ENCODE results near the gene CAMK2A. TPM values are rescaled to one million over a fixed set of nuclear protein-coding genes. Genes with fewer than 3 reads are reported as not detected.

CAMK2A gene
- total and polyA plus RNA-seq, 2 donors (not counting 1 experiment from before 2014, with no cell fraction given) = 2.1 to 3.1 TPM

DNA sequence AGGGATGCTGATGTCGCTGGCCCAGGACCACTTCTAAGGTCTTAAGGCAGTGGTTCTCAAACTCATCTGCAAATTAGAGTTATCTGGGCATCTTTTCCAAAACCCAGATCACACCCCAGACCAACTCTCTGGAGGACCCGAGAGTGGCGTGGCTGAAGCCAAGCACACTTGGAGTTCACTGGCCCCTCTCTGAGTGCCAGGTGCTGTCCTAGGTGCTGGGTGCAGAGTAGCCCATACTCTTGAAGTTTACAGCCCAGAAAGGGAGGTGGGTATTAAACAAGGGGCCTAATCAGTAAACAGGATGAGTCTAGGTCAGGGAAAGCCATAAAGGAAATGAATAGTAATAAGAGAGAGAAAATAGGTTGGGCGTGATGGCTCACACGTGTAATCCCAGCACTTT lies 17.6 kb downstream of the CAMK2A start:
- no peak overlapping the region for H3K27ac ChIP-seq (ENCODE audit: insufficient read depth, low read length)
- no peak overlapping the region for H3K9ac ChIP-seq (ENCODE audit: insufficient read depth, low read length)
- TF ChIP-seq, protein P1, sequence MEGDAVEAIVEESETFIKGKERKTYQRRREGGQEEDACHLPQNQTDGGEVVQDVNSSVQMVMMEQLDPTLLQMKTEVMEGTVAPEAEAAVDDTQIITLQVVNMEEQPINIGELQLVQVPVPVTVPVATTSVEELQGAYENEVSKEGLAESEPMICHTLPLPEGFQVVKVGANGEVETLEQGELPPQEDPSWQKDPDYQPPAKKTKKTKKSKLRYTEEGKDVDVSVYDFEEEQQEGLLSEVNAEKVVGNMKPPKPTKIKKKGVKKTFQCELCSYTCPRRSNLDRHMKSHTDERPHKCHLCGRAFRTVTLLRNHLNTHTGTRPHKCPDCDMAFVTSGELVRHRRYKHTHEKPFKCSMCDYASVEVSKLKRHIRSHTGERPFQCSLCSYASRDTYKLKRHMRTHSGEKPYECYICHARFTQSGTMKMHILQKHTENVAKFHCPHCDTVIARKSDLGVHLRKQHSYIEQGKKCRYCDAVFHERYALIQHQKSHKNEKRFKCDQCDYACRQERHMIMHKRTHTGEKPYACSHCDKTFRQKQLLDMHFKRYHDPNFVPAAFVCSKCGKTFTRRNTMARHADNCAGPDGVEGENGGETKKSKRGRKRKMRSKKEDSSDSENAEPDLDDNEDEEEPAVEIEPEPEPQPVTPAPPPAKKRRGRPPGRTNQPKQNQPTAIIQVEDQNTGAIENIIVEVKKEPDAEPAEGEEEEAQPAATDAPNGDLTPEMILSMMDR (conservative IDR thresholded peaks at IDR 0.05 in 1 of 2, IDR thresholded peaks at IDR 0.05 in 1 of 2; ENCODE audit: low read depth in 1 of 2, low read length in 2 of 2) = no peak
- no peak for TF ChIP-seq EZH2 (IDR thresholded peaks at IDR 0.05; ENCODE audit: low read length, missing control alignments)
- H3K27me3 ChIP-seq (ENCODE audit: control insufficient read depth, insufficient read depth, low read length) = no peaks in the 10 kb centered on the region
- no peak overlapping the region for H3K4me2 ChIP-seq (ENCODE audit: extremely low read depth, insufficient read depth, low read length)
- peaks cover 2% of the 10 kb centered on the region for H3K4me1 ChIP-seq (ENCODE audit: control insufficient read depth, extremely low read depth, insufficient read depth, low read length)
- no peaks in the 10 kb centered on the region for H4K20me1 ChIP-seq (ENCODE audit: control insufficient read depth, extremely low read depth, insufficient read depth, low read length)
- H3K9me3 ChIP-seq (ENCODE audit: control insufficient read depth, insufficient read depth, low read depth, low read length) = no peaks in the 10 kb centered on the region
- no peak for DNase-seq (ENCODE audit: low read depth in 2 of 2)
- no peak overlapping the region for H2AFZ ChIP-seq (ENCODE audit: low read length)
- no peaks in the 10 kb centered on the region for H3K79me2 ChIP-seq (ENCODE audit: control insufficient read depth, insufficient read depth, low read length)
- no peaks in the 10 kb centered on the region for H3K36me3 ChIP-seq (ENCODE audit: control insufficient read depth, insufficient read depth, low read length)
- no peak overlapping the region for H3K4me3 ChIP-seq (replicated peaks in 1 of 4; ENCODE audit: control extremely low read depth in 1 of 4, insufficient read depth in 1 of 4, low read depth in 3 of 4, low read length in 4 of 4)

DNA sequence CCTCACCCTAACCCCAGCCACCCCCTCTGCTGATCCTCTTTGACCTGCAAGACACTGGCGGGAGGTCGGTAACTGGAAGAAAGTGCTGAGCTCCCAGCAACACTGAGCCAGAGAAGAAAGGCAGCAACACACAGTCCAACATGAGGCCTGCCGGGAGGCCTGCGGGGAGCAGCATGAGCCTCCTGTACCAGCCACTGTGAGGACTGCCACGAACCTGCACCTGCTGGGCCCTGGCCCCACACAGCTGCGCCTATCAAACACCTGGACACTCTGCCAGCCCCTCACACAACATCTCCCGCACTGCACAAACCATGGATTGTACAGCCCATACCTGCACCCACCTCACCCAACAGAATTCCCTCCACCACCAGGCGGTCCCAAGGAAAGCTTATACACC lies 18.3 kb downstream of the CAMK2A start:
- TF ChIP-seq, protein P1 (conservative IDR thresholded peaks at IDR 0.05 in 1 of 2, IDR thresholded peaks at IDR 0.05 in 1 of 2; ENCODE audit: low read depth in 1 of 2, low read length in 2 of 2) = no peak
- no peak for TF ChIP-seq EZH2 (IDR thresholded peaks at IDR 0.05; ENCODE audit: low read length, missing control alignments)
- no peaks in the 10 kb centered on the region for H3K79me2 ChIP-seq (ENCODE audit: control insufficient read depth, insufficient read depth, low read length)
- peaks cover 2% of the 10 kb centered on the region for H3K4me1 ChIP-seq (ENCODE audit: control insufficient read depth, extremely low read depth, insufficient read depth, low read length)

DNA sequence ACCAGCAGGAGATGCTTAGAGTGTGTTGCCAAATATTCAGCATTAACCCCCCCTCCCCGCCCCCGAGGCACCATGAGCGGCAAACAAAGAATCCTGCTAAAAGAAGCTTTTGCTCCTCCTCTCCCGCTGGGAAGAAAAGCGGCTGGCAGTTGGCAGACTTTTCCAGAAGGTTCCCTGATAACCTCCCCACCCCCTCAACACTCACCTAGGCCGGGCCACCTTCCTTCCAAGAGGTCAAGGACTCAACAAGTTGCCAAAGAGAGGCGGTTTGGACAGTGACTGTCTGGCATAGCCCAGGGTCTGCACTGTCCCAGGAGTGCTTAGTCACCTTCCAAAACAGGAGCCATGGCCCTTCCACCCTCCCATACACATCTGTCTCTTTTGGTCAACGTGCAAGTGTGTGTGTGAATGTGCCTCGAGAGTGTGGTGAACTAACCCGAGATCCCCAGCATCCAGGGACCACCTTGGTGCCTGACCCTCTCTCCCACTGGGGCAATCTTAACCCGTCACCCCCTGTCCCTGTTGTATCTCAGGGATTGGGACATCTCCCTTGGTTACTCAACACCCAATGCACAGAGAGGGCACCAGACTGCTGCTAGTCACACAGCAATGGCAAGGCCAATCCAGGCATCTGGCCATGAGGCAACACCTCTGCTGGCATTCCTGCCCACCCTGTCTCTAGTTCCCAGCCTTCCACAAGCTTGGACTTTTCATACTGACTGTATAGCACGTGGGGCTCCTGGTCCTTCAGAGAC lies 18.9 kb downstream of the CAMK2A start:
- Histone ChIP-seq H3K9me3 (ENCODE audit: control insufficient read depth, insufficient read depth, low read depth, low read length) (no peaks in the 10 kb centered on the region), H3K27ac (ENCODE audit: insufficient read depth, low read length) (no peak overlapping the region)

More for the DNA sequence above, 18.3 kb downstream of the CAMK2A start:
- H3K4me3 ChIP-seq (replicated peaks in 1 of 4; ENCODE audit: control extremely low read depth in 1 of 4, insufficient read depth in 1 of 4, low read depth in 3 of 4, low read length in 4 of 4) = no peak overlapping the region
- H3K27ac ChIP-seq (ENCODE audit: insufficient read depth, low read length) = no peak overlapping the region
- H3K27me3 ChIP-seq (ENCODE audit: control insufficient read depth, insufficient read depth, low read length) = no peaks in the 10 kb centered on the region
- no peak overlapping the region for H3K9ac ChIP-seq (ENCODE audit: insufficient read depth, low read length)
- H3K36me3 ChIP-seq (ENCODE audit: control insufficient read depth, insufficient read depth, low read length) = no peaks in the 10 kb centered on the region
- H2AFZ ChIP-seq (ENCODE audit: low read length) = no peak overlapping the region
- no peaks in the 10 kb centered on the region for H3K9me3 ChIP-seq (ENCODE audit: control insufficient read depth, insufficient read depth, low read depth, low read length)
- H4K20me1 ChIP-seq (ENCODE audit: control insufficient read depth, extremely low read depth, insufficient read depth, low read length) = no peaks in the 10 kb centered on the region
- H3K4me2 ChIP-seq (ENCODE audit: extremely low read depth, insufficient read depth, low read length) = no peak overlapping the region
- DNase-seq (ENCODE audit: low read depth in 2 of 2) = no peak

More for the DNA sequence above, 18.9 kb downstream of the CAMK2A start:
- Histone ChIP-seq H2AFZ (ENCODE audit: low read length) (no peak overlapping the region), H3K4me2 (ENCODE audit: extremely low read depth, insufficient read depth, low read length) (no peak overlapping the region), H3K36me3 (ENCODE audit: control insufficient read depth, insufficient read depth, low read length) (no peaks in the 10 kb centered on the region), H3K9ac (ENCODE audit: insufficient read depth, low read length) (no peak overlapping the region), H4K20me1 (ENCODE audit: control insufficient read depth, extremely low read depth, insufficient read depth, low read length) (no peaks in the 10 kb centered on the region), H3K79me2 (ENCODE audit: control insufficient read depth, insufficient read depth, low read length) (no peaks in the 10 kb centered on the region), H3K4me3 (replicated peaks in 1 of 4; ENCODE audit: control extremely low read depth in 1 of 4, insufficient read depth in 1 of 4, low read depth in 3 of 4, low read length in 4 of 4) (no peak overlapping the region), H3K27me3 (ENCODE audit: control insufficient read depth, insufficient read depth, low read length) (no peaks in the 10 kb centered on the region), H3K4me1 (ENCODE audit: control insufficient read depth, extremely low read depth, insufficient read depth, low read length) (peaks cover 2% of the 10 kb centered on the region)
- no peak for DNase-seq (ENCODE audit: low read depth in 2 of 2)
- no peak for TF ChIP-seq EZH2 (IDR thresholded peaks at IDR 0.05; ENCODE audit: low read length, missing control alignments)
- TF ChIP-seq, protein P1 (conservative IDR thresholded peaks at IDR 0.05 in 1 of 2, IDR thresholded peaks at IDR 0.05 in 1 of 2; ENCODE audit: low read depth in 1 of 2, low read length in 2 of 2) = no peak

All from fibroblast of lung (primary cell).